Measurements from ENCODE around the gene ARIH1. TPM values are rescaled to one million over a fixed set of nuclear protein-coding genes. Genes with fewer than 3 reads are reported as not detected.

ARIH1 gene
- total RNA-seq, 1 experiment from 2014 or later: 209 TPM

GRCh38 chr15:72560458-72560857 is 86.3 kb downstream of the ARIH1 start:
- ATAC-seq (no peak), DNase-seq (ENCODE audit: low read depth, low spot score) (no peak)
- TF ChIP-seq, protein P1, sequence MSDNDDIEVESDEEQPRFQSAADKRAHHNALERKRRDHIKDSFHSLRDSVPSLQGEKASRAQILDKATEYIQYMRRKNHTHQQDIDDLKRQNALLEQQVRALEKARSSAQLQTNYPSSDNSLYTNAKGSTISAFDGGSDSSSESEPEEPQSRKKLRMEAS (IDR thresholded peaks at IDR 0.05): no peak
- TF ChIP-seq CEBPB (IDR thresholded peaks at IDR 0.05; ENCODE audit: low read depth): no peak
- TF ChIP-seq EGR1 (IDR thresholded peaks at IDR 0.05; ENCODE audit: low read depth): no peak
- TF ChIP-seq EZH2 (IDR thresholded peaks at IDR 0.05): no peak
- H3K9me3 ChIP-seq (ENCODE audit: control insufficient read depth in 1 of 2, insufficient read depth in 1 of 2, low read depth in 1 of 2, low read length in 2 of 2): no peaks in the 10 kb centered on the region
- RAD21 ChIA-PET (ENCODE audit: low non-redundant PET in 1 of 2, low total read pairs in 2 of 2, uncharacterized antibody in 2 of 2, unreplicated experiment in 2 of 2): no interaction called here
- H2AFZ ChIP-seq (ENCODE audit: low read depth, low read length, poor library complexity, severe bottlenecking): no peak overlapping the region
- no peak overlapping the region for H3K9ac ChIP-seq (ENCODE audit: low read length)
- no TSS peak for BruUV-seq (replicated peaks)
- H3K27me3 ChIP-seq (ENCODE audit: insufficient read depth, low read length): no peaks in the 10 kb centered on the region
- peaks cover 59% of the 10 kb centered on the region for H3K79me2 ChIP-seq (ENCODE audit: insufficient read depth, low read length)
- no peaks in the 10 kb centered on the region for H4K20me1 ChIP-seq (ENCODE audit: insufficient read depth)
- intact Hi-C loops (cut with micrococcal nuclease): no loop called here
- POLR2A ChIA-PET: no interaction called here
- no peak overlapping the region for H3K4me2 ChIP-seq (ENCODE audit: low read length)
- H3K4me1 ChIP-seq (ENCODE audit: control insufficient read depth in 1 of 2, insufficient read depth in 2 of 2, low read length in 2 of 2): no peaks in the 10 kb centered on the region
- CTCF ChIA-PET: no interaction called here
- no peak overlapping the region for H3K4me3 ChIP-seq (replicated peaks in 1 of 2; ENCODE audit: low read depth in 1 of 2, low read length in 2 of 2)
- H3K9me2 ChIP-seq (ENCODE audit: insufficient read depth): no peaks in the 10 kb centered on the region
- H3K27ac ChIP-seq (ENCODE audit: low read depth, low read length): no peak overlapping the region
- peaks cover 4 to 18% of the 10 kb centered on the region in 2 experiments; a peak in 2 of 4 replicates for H3K36me3 ChIP-seq (ENCODE audit: control insufficient read depth in 1 of 2, insufficient read depth in 2 of 2, low read length in 2 of 2)

- H3K9me2 ChIP-seq (ENCODE audit: insufficient read depth): no peaks in the 10 kb centered on the region
- H3K27ac ChIP-seq (ENCODE audit: low read depth, low read length): no peak overlapping the region
- H3K9ac ChIP-seq (ENCODE audit: low read length): no peak overlapping the region
- intact Hi-C loops (cut with micrococcal nuclease): no loop called here
- ChIA-PET RAD21 (ENCODE audit: low non-redundant PET in 1 of 2, low total read pairs in 2 of 2, uncharacterized antibody in 2 of 2, unreplicated experiment in 2 of 2) (no interaction called here), POLR2A (no interaction called here), CTCF (no interaction called here)
- H3K4me2 ChIP-seq (ENCODE audit: low read length): no peak overlapping the region
- ATAC-seq: no peak
- H3K27me3 ChIP-seq (ENCODE audit: insufficient read depth, low read length): no peaks in the 10 kb centered on the region
- no peaks in the 10 kb centered on the region for H3K4me1 ChIP-seq (ENCODE audit: control insufficient read depth in 1 of 2, insufficient read depth in 2 of 2, low read length in 2 of 2)
- H3K79me2 ChIP-seq (ENCODE audit: insufficient read depth, low read length): peaks cover 42% of the 10 kb centered on the region
- no TSS peak for BruUV-seq (replicated peaks)
- TF ChIP-seq EGR1 (IDR thresholded peaks at IDR 0.05; ENCODE audit: low read depth) (no peak), ZFX (IDR thresholded peaks at IDR 0.05) (no peak), JUND (IDR thresholded peaks at IDR 0.05) (no peak), SP1 (IDR thresholded peaks at IDR 0.05; ENCODE audit: low read depth) (no peak), ATF3 (IDR thresholded peaks at IDR 0.05) (no peak), ZBTB33 (IDR thresholded peaks at IDR 0.05; ENCODE audit: extremely low read depth, insufficient replicate concordance, low read length) (no peak), POLR2AphosphoS5 (IDR thresholded peaks at IDR 0.05; ENCODE audit: low read depth, low read length) (no peak), EZH2phosphoT487 (IDR thresholded peaks at IDR 0.05; ENCODE audit: borderline replicate concordance) (no peak), POLR2A (IDR thresholded peaks at IDR 0.05; ENCODE audit: borderline replicate concordance, extremely low read depth, insufficient read depth, insufficient read length) (no peak), YY1 (IDR thresholded peaks at IDR 0.05; ENCODE audit: extremely low read depth, insufficient replicate concordance, low read depth, low read length) (no peak), CEBPB (IDR thresholded peaks at IDR 0.05; ENCODE audit: low read depth) (no peak)
- no peak overlapping the region for H3K4me3 ChIP-seq (replicated peaks in 1 of 2; ENCODE audit: low read depth in 1 of 2, low read length in 2 of 2)
- DNase-seq (ENCODE audit: low read depth, low spot score): no peak
- no peaks in the 10 kb centered on the region for H3K9me3 ChIP-seq (ENCODE audit: control insufficient read depth in 1 of 2, insufficient read depth in 1 of 2, low read depth in 1 of 2, low read length in 2 of 2)
- H3K36me3 ChIP-seq (ENCODE audit: control insufficient read depth in 1 of 2, insufficient read depth in 2 of 2, low read length in 2 of 2): peaks cover 4 to 16% of the 10 kb centered on the region in 2 experiments; a peak in 3 of 4 replicates
- no peaks in the 10 kb centered on the region for H4K20me1 ChIP-seq (ENCODE audit: insufficient read depth)
- no peak overlapping the region for H2AFZ ChIP-seq (ENCODE audit: low read depth, low read length, poor library complexity, severe bottlenecking)
Measured at GRCh38 chr15:72562386-72562785, 88.3 kb downstream of the ARIH1 start.

All from HCT116 (cell line).